Heart left ventricle (tissue), 16 donors: Measurements from ENCODE around the gene TBX3. TPM values are rescaled to one million over a fixed set of nuclear protein-coding genes. Genes with fewer than 3 reads are reported as not detected.

ENCODE experiments used
- ATAC-seq, 4 donors: fragments of 200-7000 bp; cut with Tn5 transposase; one replicate each; pipeline ENCODE4 v1.9.1; 2020 to 2022; ENCODE audit warnings: moderate library complexity in 4 of 4, mild to moderate bottlenecking in 3 of 4, moderate number of reproducible peaks in 1 of 4
- DNase-seq, 5 donors: peaks; one replicate each; pipeline ENCODE4 v3.0.0-alpha.2; 2020
- H3K27ac ChIP-seq, 12 donors: fragments of 200-600 bp; sonication (generic) in 4 of 12; one replicate each; pipeline versions ENCODE4 v1.5.0 to v1.8.0; 2016 to 2022; ENCODE audit warnings: mild to moderate bottlenecking in 2 of 12
- H3K27me3 ChIP-seq, 9 donors: fragments of 200-600 bp; sonication (generic) in 2 of 9; one replicate each; pipeline versions ENCODE4 v1.5.1 to v1.8.0; 2016 to 2022; ENCODE audit warnings: mild to moderate bottlenecking in 3 of 9
- H3K36me3 ChIP-seq, 9 donors: fragments of 200-600 bp; sonication (generic) in 2 of 9; one replicate each; pipeline versions ENCODE4 v1.5.0 to v1.8.0; 2018 to 2022; ENCODE audit warnings: mild to moderate bottlenecking in 2 of 9
- H3K4me1 ChIP-seq, 12 donors: fragments of 200-600 bp; sonication (generic) in 4 of 12; one replicate each; pipeline versions ENCODE4 v1.5.0 to v1.8.0; 2016 to 2022; ENCODE audit warnings: mild to moderate bottlenecking in 3 of 12
- H3K4me3 ChIP-seq, 12 donors: fragments of 200-600 bp; sonication (generic) in 4 of 12; one replicate each; pipeline versions ENCODE4 v1.5.0 to v1.8.0; 2017 to 2022; ENCODE audit warnings: mild to moderate bottlenecking in 9 of 12, moderate library complexity in 4 of 12
- H3K9me3 ChIP-seq, 12 donors: fragments of 200-600 bp; sonication (generic) in 4 of 12; one replicate each; pipeline versions ENCODE4 v1.5.0 to v1.8.0; 2016 to 2022; ENCODE audit warnings: mild to moderate bottlenecking in 1 of 12
- CTCF ChIP-seq, 12 donors: fragments of 200-600 bp; sonication (generic) in 4 of 12; IDR thresholded peaks; one replicate each; pipeline versions ENCODE4 v1.5.0 to v1.8.0; 2018 to 2022; ENCODE audit warnings: antibody characterized with exemption in 12 of 12, mild to moderate bottlenecking in 5 of 12
- POLR2A ChIP-seq, 2 donors: fragments of 450-650 bp; IDR thresholded peaks; one replicate each; pipeline ENCODE4 v1.6.1; 2017; ENCODE audit warnings: antibody characterized with exemption in 2 of 2, mild to moderate bottlenecking in 2 of 2, moderate library complexity in 2 of 2
- WGBS, 4 donors: extraction: QIAGEN DNeasy Blood & Tissue Kit in 2 of 4; methylation state at CpG; one replicate each; pipeline versions ENCODE4 v1.1.5 to v1.1.7; 2013 to 2018; 5-methylcytosine and 5-hydroxymethylcytosine counted together
- intact Hi-C, 10 donors: fragments of 100-400 bp; cut with DNase I; formaldehyde crosslinking; loops; one replicate each; pipeline versions ENCODE4 v1.11.1 to v1.14.2; 2022
- polyA plus RNA-seq, 2 donors: library from polyadenylated mRNA; stranded (reverse); fragments of 200-250 nt; gene quantifications; one replicate each; pipeline ENCODE4 v1.2.3, GENCODE V29; 2013
- total RNA-seq, 9 donors: library from RNA; depleted of rRNA in 2 of 9; stranded (reverse); fragments of >200 nt in 2 of 9; fragmentation: NEBNext Ultra II Directional in 3 of 9; extraction: Animal tissue kit (Norgen Biotek cat#: 25700) in 3 of 9; gene quantifications; one replicate each; pipeline versions ENCODE4 v1.1.0 to v1.2.4, GENCODE V29; 2016 to 2023
- donor health status: ischemic (EF 13 %, LVEDD 7.1; RV severe dilation, severe dysfunction).
- donor health status: healthy with polysubstance abuse.
- donor health status: DM: no; HTN: yes; CAD: no.
- donor health status: DM: no; HTN: no; CAD: no.
- donor health status: ischemic (EF 25% LVEDD 6.9; RV normal size, moderate dysfunction).
- donor health status: ischemic (EF 25% LVEDD 5.7; RV mildly dilated, moderate dysfunction).
- donor health status: healthy.
- donor health status: DM: yes; HTN: yes; CAD: no.
- donor health status: ischemic (EF 35%, LVEDD 5.7; RV mildly dilated, moderate dysfunction).
- donor health status: nonischemic (EF 11% LVEDD 7.7; RV severe dilation, severe dysfunction).
- donor health status: DM: yes; HTN: yes; CAD: no.
- donor health status: PGD.
- donor health status: ischemic (EF 29% LVEDD 5.4; RV normal size, mild dysfunction).
- donor health status: nonischemic (EF 23%, LVEDD 6.1; RV moderate dilation, normal function).

TBX3 gene
- total and polyA plus RNA-seq, 11 donors, result 10.3 to 31.3 (median 15.7) TPM

DNA sequence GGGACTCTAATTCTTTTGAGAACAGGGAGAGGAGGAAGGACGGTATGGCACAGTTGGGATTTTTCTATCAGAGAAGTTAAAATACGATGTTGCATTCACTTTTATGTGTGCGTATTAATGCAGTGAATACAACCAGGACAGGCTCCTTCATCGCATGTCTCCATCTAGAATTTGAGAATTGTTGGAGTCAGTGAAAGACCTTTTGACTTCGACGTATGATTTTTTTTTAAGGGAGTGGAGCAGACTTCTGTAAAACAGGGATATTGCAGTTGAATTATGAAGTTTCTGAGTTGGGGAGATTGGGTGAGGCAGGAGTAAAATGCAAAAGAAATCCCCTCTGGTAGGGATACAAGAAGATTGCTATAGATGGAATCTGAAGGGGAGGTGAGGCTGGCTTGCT lies 9.6 kb upstream of the TBX3 start:
- peaks cover 0 to 35% (median 11%) of the 10 kb centered on the region in 12 donors for H3K4me1 ChIP-seq
- ATAC-seq (no peak), DNase-seq (no peak)
- no peaks in the 10 kb centered on the region for H3K9me3 ChIP-seq
- no peak overlapping the region for H3K27ac ChIP-seq
- TF ChIP-seq POLR2A (IDR thresholded peaks at IDR 0.05) (no peak), CTCF (IDR thresholded peaks at IDR 0.05) (no peak)
- intact Hi-C loops, result no loop called here
- H3K4me3 ChIP-seq, result no peak overlapping the region
- WGBS, 4 donors, result 18 to 40% (median 37%) methylated on average over 6 of the region's 6 CpGs
- peaks cover 47 to 100% (median 97%) of the 10 kb centered on the region in 9 donors for H3K27me3 ChIP-seq
- no peaks in the 10 kb centered on the region for H3K36me3 ChIP-seq

DNA sequence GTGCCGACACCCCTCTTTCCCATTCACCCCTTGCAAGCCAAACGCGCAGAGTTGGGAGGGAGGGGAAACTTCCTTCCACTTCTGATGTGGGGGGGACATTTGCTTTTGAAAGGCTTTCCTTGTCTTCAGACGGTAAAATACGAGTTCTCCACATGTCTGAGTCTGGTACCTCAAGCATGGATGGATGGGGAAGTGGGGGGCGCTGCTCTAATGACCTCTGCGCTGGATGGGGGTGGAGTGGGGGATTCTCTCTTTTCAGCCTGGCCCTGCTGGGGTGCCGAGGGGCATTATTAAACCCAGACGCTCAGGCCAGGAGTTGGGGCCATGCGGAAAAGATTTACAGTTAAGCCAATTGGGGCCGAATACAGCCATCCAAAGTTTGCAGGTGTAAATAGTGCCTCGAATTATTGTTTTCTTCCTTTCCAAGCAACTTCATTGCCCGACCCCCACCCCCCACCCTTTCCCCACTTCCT lies 9.1 kb upstream of the TBX3 start:
- no peaks in the 10 kb centered on the region for H3K9me3 ChIP-seq
- ATAC-seq (no peak), DNase-seq (no peak)
- TF ChIP-seq POLR2A (IDR thresholded peaks at IDR 0.05), result no peak
- intact Hi-C loops, result no loop called here
- peaks cover 43 to 100% (median 97%) of the 10 kb centered on the region in 9 donors for H3K27me3 ChIP-seq
- peaks cover 0 to 30% (median 11%) of the 10 kb centered on the region in 12 donors for H3K4me1 ChIP-seq
- no peak overlapping the region for H3K27ac ChIP-seq
- H3K36me3 ChIP-seq, result no peaks in the 10 kb centered on the region
- WGBS, 4 donors, result 6 to 13% (median 9%) methylated on average over 13 of the region's 13 CpGs
- H3K4me3 ChIP-seq, result peak overlapping the region in 10 of 12 donors; percentile 25 to 54 (median 45)

DNA sequence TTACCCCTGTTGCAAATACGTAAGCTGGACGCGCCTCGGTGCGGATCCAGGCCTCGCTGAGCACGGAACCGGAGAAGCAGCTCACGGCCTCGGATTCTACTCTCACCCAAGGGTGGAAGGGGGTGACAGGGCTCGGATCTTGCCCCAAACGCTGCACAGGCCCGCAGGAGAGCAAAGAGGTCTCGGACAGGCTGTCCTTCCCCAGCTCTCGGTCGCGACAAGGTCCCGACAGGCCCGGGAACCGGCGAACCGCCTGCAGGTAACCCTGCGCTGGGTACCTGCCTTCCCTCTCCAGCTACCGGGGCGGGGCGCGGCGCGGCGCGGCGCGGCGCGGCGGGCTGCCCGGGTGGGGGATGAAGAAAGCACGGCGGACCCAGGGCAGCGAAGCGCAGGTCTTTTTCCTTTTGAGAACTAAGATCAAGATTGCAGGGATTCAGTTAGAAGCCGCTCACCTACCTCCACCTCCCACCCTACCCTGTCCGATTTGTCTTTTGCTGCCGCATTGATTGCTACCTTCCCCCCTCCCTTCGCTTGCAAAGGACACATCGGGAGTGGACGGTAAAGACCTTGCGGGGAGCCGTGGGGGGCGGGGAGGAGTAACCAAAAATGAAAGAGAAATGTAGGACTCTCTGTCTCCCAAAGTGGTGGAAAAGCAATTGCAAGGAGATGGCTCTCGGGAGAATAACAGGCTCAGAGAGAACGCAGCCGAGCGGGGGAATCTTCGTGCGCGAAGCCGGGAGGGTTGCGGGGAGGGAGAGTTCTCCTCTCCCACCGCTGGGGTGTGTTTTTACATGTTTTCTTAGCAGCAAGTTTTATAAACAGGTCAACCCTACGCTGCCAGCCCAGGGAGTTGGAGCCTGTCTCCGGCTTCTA lies 8.4 kb upstream of the TBX3 start:
- Histone ChIP-seq H3K27ac (no peak overlapping the region), H3K9me3 (no peaks in the 10 kb centered on the region), H3K36me3 (no peaks in the 10 kb centered on the region), H3K27me3 (peaks cover 38 to 100% (median 97%) of the 10 kb centered on the region in 9 donors), H3K4me1 (peaks cover 0 to 24% (median 11%) of the 10 kb centered on the region in 12 donors), H3K4me3 (peak overlapping the region; percentile 12 to 54 (median 42))
- 5 to 9% (median 8%) methylated on average over 33 to 62 of the region's 62 CpGs for WGBS, 4 donors
- intact Hi-C loops, result no loop called here
- ATAC-seq, result peak in 2 of 4 donors; percentile 9 to 20
- no peak for TF ChIP-seq POLR2A (IDR thresholded peaks at IDR 0.05)
- TF ChIP-seq CTCF (IDR thresholded peaks at IDR 0.05), result no peak
- DNase-seq, result no peak

GRCh38 chr12:114691763-114692185 lies 7.8 kb upstream of the TBX3 start:
- Histone ChIP-seq H3K36me3 (no peaks in the 10 kb centered on the region), H3K4me1 (peaks cover 0 to 21% (median 12%) of the 10 kb centered on the region in 12 donors), H3K9me3 (no peaks in the 10 kb centered on the region), H3K27me3 (peaks cover 35 to 100% (median 97%) of the 10 kb centered on the region in 9 donors), H3K4me3 (peak overlapping the region in 10 of 12 donors; percentile 25 to 54 (median 45)), H3K27ac (no peak overlapping the region)
- DNase-seq, result no peak
- 38 to 67% (median 60%) methylated on average over 18 of the region's 18 CpGs for WGBS, 4 donors
- TF ChIP-seq POLR2A (IDR thresholded peaks at IDR 0.05), result no peak
- no peak for TF ChIP-seq CTCF (IDR thresholded peaks at IDR 0.05)
- no peak for ATAC-seq
- intact Hi-C loops, result no loop called here
